Testis (tissue), 3 donors: ENCODE measurements around the gene PPM1B. TPM values are rescaled to one million over a fixed set of nuclear protein-coding genes. Genes with fewer than 3 reads are reported as not detected.

ENCODE experiments used
- DNase-seq: peaks from one replicate; pipeline ENCODE4 v3.0.0-alpha.2; 2019
- H3K27ac ChIP-seq, 2 donors: fragments of 200-600 bp; sonication (generic); one replicate each; pipeline ENCODE4 v1.5.1; 2019
- H3K27me3 ChIP-seq: fragments of 200-600 bp; sonication (generic); one replicate; pipeline ENCODE4 v1.5.1; 2019
- H3K36me3 ChIP-seq: fragments of 200-600 bp; sonication (generic); one replicate; pipeline ENCODE4 v1.5.1; 2017; ENCODE audit warnings: low read depth; ENCODE audit errors: missing control alignments
- H3K4me1 ChIP-seq: fragments of 200-600 bp; sonication (generic); one replicate; pipeline ENCODE4 v1.5.1; 2019
- H3K4me3 ChIP-seq, 2 donors: fragments of 200-600 bp; sonication (generic); one replicate each; pipeline ENCODE4 v1.5.1; 2017 to 2019
- H3K9me3 ChIP-seq: fragments of 200-600 bp; sonication (generic); one replicate; pipeline ENCODE4 v1.5.1; 2017
- POLR2A ChIP-seq: fragments of 450-650 bp; IDR thresholded peaks from one replicate; pipeline ENCODE4 v1.6.1; 2017; ENCODE audit warnings: antibody characterized with exemption, mild to moderate bottlenecking, moderate library complexity
- WGBS, 2 donors: methylation state at CpG; one replicate each; pipeline ENCODE4 v1.1.5; 2018; 5-methylcytosine and 5-hydroxymethylcytosine counted together
- intact Hi-C: fragments of 100-400 bp; cut with DNase I; formaldehyde crosslinking; loops from one replicate; pipeline ENCODE4 v1.15.1; 2023; ENCODE audit warnings: low total_unique reads
- polyA plus RNA-seq: library from polyadenylated mRNA; stranded (reverse); fragments of 350-450 nt; fragmentation: Illumina TruSeq; extraction: RNeasy Lipid Tissue Mini Kit (QIAGEN cat#74804); gene quantifications from one replicate; pipeline ENCODE4 v1.2.3, GENCODE V29; 2014; ENCODE audit warnings: low read depth, low replicate concordance; ENCODE audit not compliant: insufficient read depth
- small RNA-seq, 2 donors: library from RNA; depleted of rRNA; stranded (forward); fragments of <200 nt; gene quantifications; one replicate each; pipeline ENCODE3, GENCODE V24; 2016
- total RNA-seq, 2 donors: library from RNA; depleted of rRNA; stranded (reverse); fragments of >200 nt; gene quantifications; one replicate each; pipeline ENCODE4 v1.2.3, GENCODE V29; 2016
- TF ChIP-seq, protein P1 (sequence below), 3 experiments: fragments of 450-650 bp in 2 of 3; fragments of 200-600 bp in 1 of 3; sonication (generic) in 1 of 3; IDR thresholded peaks; one replicate each; pipeline ENCODE4 v1.5.1; 2016 to 2019; ENCODE audit warnings: antibody characterized with exemption in 3 of 3, mild to moderate bottlenecking in 2 of 3, moderate library complexity in 1 of 3

PPM1B gene
- total and polyA plus RNA-seq, 3 donors from 2014 or later, result 49.9 to 64.6 (median 50.7) TPM

GRCh38 chr2:44275927-44276303 lies 107.2 kb downstream of the PPM1B start:
- no peak overlapping the region for H3K4me3 ChIP-seq
- DNase-seq, result no peak
- no peak overlapping the region for H3K27ac ChIP-seq

DNA sequence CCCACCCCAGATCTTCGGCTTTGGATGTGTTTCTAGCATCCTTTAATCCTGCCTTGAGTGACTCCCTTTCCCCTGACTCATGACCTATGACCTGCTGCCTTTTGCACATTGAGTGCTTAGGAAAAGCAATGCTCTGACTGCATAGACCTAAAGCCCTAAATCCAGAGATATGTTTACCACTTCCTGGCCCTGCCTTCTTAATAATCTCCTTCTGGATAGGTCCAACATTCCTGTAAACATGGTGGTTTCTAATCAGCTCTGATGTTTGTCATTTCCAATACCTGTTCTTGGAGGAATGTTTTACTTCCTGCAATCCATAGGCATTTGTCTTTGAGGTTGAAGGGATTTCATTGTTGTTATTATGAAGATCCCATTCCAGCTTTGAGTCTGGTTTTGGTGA lies 108.9 kb downstream of the PPM1B start:
- intact Hi-C loops, result no loop called here
- no peaks in the 10 kb centered on the region for H3K4me1 ChIP-seq
- WGBS, 2 donors, result 56 to 63% methylated on average over 1 of the region's 1 CpG
- no peak for DNase-seq
- no peak overlapping the region for H3K27ac ChIP-seq
- TF ChIP-seq POLR2A, result no peak
- TF ChIP-seq, protein P1, sequence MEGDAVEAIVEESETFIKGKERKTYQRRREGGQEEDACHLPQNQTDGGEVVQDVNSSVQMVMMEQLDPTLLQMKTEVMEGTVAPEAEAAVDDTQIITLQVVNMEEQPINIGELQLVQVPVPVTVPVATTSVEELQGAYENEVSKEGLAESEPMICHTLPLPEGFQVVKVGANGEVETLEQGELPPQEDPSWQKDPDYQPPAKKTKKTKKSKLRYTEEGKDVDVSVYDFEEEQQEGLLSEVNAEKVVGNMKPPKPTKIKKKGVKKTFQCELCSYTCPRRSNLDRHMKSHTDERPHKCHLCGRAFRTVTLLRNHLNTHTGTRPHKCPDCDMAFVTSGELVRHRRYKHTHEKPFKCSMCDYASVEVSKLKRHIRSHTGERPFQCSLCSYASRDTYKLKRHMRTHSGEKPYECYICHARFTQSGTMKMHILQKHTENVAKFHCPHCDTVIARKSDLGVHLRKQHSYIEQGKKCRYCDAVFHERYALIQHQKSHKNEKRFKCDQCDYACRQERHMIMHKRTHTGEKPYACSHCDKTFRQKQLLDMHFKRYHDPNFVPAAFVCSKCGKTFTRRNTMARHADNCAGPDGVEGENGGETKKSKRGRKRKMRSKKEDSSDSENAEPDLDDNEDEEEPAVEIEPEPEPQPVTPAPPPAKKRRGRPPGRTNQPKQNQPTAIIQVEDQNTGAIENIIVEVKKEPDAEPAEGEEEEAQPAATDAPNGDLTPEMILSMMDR (IDR thresholded peaks at IDR 0.05), result no peak
- H3K4me3 ChIP-seq, result no peak overlapping the region
- H3K27me3 ChIP-seq, result no peaks in the 10 kb centered on the region
- H3K36me3 ChIP-seq, result no peaks in the 10 kb centered on the region
- H3K9me3 ChIP-seq, result no peaks in the 10 kb centered on the region

More at GRCh38 chr2:44275927-44276303, 107.2 kb downstream of the PPM1B start:
- no peaks in the 10 kb centered on the region for H3K27me3 ChIP-seq
- no peaks in the 10 kb centered on the region for H3K4me1 ChIP-seq
- WGBS, 2 donors, result 57 to 64% methylated on average over 2 of the region's 2 CpGs
- no peak for TF ChIP-seq POLR2A
- TF ChIP-seq, protein P1 (IDR thresholded peaks at IDR 0.05), result no peak
- no peaks in the 10 kb centered on the region for H3K36me3 ChIP-seq
- intact Hi-C loops, result no loop called here
- H3K9me3 ChIP-seq, result no peaks in the 10 kb centered on the region

DNA sequence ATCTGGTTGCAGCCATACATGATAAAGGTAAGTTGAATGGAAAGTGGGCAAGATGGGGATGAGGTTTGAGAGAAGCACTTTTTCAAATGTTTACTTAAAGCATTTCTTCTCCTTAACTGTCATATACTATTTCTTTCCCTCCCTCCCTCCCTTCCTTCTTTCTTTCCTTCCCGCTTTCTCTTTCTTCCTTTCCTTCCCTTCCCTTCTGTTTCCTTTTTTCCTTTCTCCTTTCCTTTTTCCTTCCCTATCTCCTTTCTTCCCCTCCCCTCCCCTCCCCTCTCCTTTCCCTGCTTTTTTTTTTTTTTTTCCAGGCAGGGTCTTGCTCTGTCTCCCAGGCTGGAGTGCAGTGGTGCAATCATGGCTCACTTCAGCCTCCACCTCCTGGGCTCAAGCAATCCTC lies 112.2 kb downstream of the PPM1B start:
- Histone ChIP-seq H3K4me1 (no peaks in the 10 kb centered on the region), H3K9me3 (no peaks in the 10 kb centered on the region), H3K36me3 (no peaks in the 10 kb centered on the region), H3K27ac (no peak overlapping the region), H3K4me3 (no peak overlapping the region), H3K27me3 (no peaks in the 10 kb centered on the region)
- TF ChIP-seq POLR2A, result no peak
- TF ChIP-seq, protein P1 (IDR thresholded peaks at IDR 0.05), result no peak
- WGBS, 2 donors, result 89 to 100% methylated on average over 1 of the region's 1 CpG
- intact Hi-C loops, result no loop called here
- no peak for DNase-seq

Small RNA genes lying within 50 kb of the gene (small RNA-seq; reads per million reads assigned to genes)
- gene RNU6-566P, result 0 reads per million in 2 donors

Other genes with a start within 250 kb of the PPM1B start
- gene LRPPRC, start 172.9 kb upstream of the PPM1B start, total RNA-seq, result 100 to 1,000 TPM; 114 to 133 TPM
- gene LRPPRC, start 172.9 kb upstream of the PPM1B start, polyA plus RNA-seq, result 65.7 TPM
- gene SLC3A1, start 106.6 kb downstream of the PPM1B start, total RNA-seq, result 1 to 10 TPM; 2.0 to 2.6 TPM
- 2.3 TPM for gene SLC3A1, start 106.6 kb downstream of the PPM1B start, polyA plus RNA-seq
- 10 to 100 TPM; 59.6 to 65.3 TPM for gene PREPL, start 192.6 kb downstream of the PPM1B start, total RNA-seq
- gene PREPL, start 192.6 kb downstream of the PPM1B start, polyA plus RNA-seq, result 47.8 TPM
- 10 to 100 TPM; 15.9 to 18.5 TPM for gene CAMKMT, start 193.1 kb downstream of the PPM1B start, total RNA-seq
- 21.2 TPM for gene CAMKMT, start 193.1 kb downstream of the PPM1B start, polyA plus RNA-seq